ENCODE measurements around the gene FLT3. TPM values are rescaled to one million over a fixed set of nuclear protein-coding genes. Genes with fewer than 3 reads are reported as not detected.

Gene FLT3
- polyA plus RNA-seq, 2 of the 4 experiments (the other 2 are of a cell fraction), result not detected

GRCh38 chr13:28014301-28014700 lies 86.1 kb downstream of the FLT3 start:
- no peak overlapping the region for H3K4me2 ChIP-seq
- no peak overlapping the region for H3K27ac ChIP-seq
- H3K4me3 ChIP-seq, result no peak overlapping the region
- CTCF ChIA-PET, result no interaction called here
- TF ChIP-seq NFE2L2 (conservative IDR thresholded peaks at IDR 0.05; ENCODE audit: low read length), result no peak
- TF ChIP-seq HOXB13 (CRISPR knock-in tag; IDR thresholded peaks at IDR 0.05; ENCODE audit: low read depth), result no peak
- TF ChIP-seq EHF (CRISPR knock-in tag; IDR thresholded peaks at IDR 0.05), result no peak
- TF ChIP-seq RAD21 (conservative IDR thresholded peaks at IDR 0.05 in 1 of 2, IDR thresholded peaks at IDR 0.05 in 1 of 2), result no peak
- no peak for TF ChIP-seq MAX (IDR thresholded peaks at IDR 0.05)
- TF ChIP-seq USF2 (IDR thresholded peaks at IDR 0.05), result no peak
- TF ChIP-seq FOXS1 (CRISPR knock-in tag; IDR thresholded peaks at IDR 0.05), result no peak
- no peak for TF ChIP-seq POLR2A (IDR thresholded peaks at IDR 0.05; ENCODE audit: low read length)
- TF ChIP-seq FOSB (CRISPR knock-in tag; IDR thresholded peaks at IDR 0.05), result no peak
- no peak for TF ChIP-seq JUN (IDR thresholded peaks at IDR 0.05)
- no peak for TF ChIP-seq CHD4 (IDR thresholded peaks at IDR 0.05; ENCODE audit: borderline replicate concordance)
- H3K9me3 ChIP-seq, result no peaks in the 10 kb centered on the region
- ATAC-seq (no peak), FAIRE-seq (no peak), DNase-seq (ENCODE audit: low read depth in 1 of 2, low spot score in 1 of 2) (no peak)
- POLR2A ChIA-PET, result interaction anchor here (0.6 kb wide), 1 partner anchor 21 kb away, joined by 3 read pairs; no protein-coding TSS in a partner anchor
- no peaks in the 10 kb centered on the region for H3K4me1 ChIP-seq
- 32% methylated on average over 3 of the region's 3 CpGs for WGBS (ENCODE audit: missing lambda C conversion rate)

- no peak overlapping the region for H3K27ac ChIP-seq
- FAIRE-seq (no peak), ATAC-seq (no peak), DNase-seq (ENCODE audit: low read depth in 1 of 2, low spot score in 1 of 2) (no peak)
- no peak overlapping the region for H3K4me2 ChIP-seq
- H3K9me3 ChIP-seq, result no peaks in the 10 kb centered on the region
- no peak overlapping the region for H3K4me3 ChIP-seq
- no peaks in the 10 kb centered on the region for H3K4me1 ChIP-seq
- no peak for TF ChIP-seq TP53 (CRISPR knock-in tag; IDR thresholded peaks at IDR 0.05)
- no peak for TF ChIP-seq CEBPB (IDR thresholded peaks at IDR 0.05)
- ChIA-PET CTCF (no interaction called here), POLR2A (no interaction called here)
- 32% methylated on average over 1 of the region's 1 CpG for WGBS (ENCODE audit: missing lambda C conversion rate)
These were observed 86.9 kb downstream of the FLT3 start for GRCh38 chr13:28013482-28013881.

- Histone ChIP-seq H3K9me3 (no peaks in the 10 kb centered on the region), H3K4me1 (no peaks in the 10 kb centered on the region), H3K4me2 (no peak overlapping the region), H3K27ac (no peak overlapping the region), H3K4me3 (no peak overlapping the region)
- ChIA-PET CTCF (interaction anchor here (1.5 kb wide), 1 partner anchor 29 kb away, joined by 4 read pairs; no protein-coding TSS in a partner anchor), POLR2A (no interaction called here)
- no peak for ATAC-seq
- TF ChIP-seq NPAS2 (CRISPR knock-in tag; IDR thresholded peaks at IDR 0.05; ENCODE audit: borderline replicate concordance) (no peak), GATA3 (IDR thresholded peaks at IDR 0.05; ENCODE audit: borderline replicate concordance) (no peak), CEBPB (IDR thresholded peaks at IDR 0.05) (no peak), TFCP2L1 (CRISPR knock-in tag; IDR thresholded peaks at IDR 0.05) (no peak), RCOR1 (IDR thresholded peaks at IDR 0.05; ENCODE audit: low read depth, low read length) (no peak), JUNB (IDR thresholded peaks at IDR 0.05) (no peak), KDM1A (IDR thresholded peaks at IDR 0.05; ENCODE audit: low read depth) (no peak), CBX2 (IDR thresholded peaks at IDR 0.05; ENCODE audit: borderline replicate concordance, low read depth) (no peak), RFX5 (IDR thresholded peaks at IDR 0.05) (no peak), ZC3H11A (IDR thresholded peaks at IDR 0.05) (no peak), EHF (CRISPR knock-in tag; IDR thresholded peaks at IDR 0.05) (no peak), MYC (IDR thresholded peaks at IDR 0.05; ENCODE audit: borderline replicate concordance, low read length) (no peak), KDM5A (IDR thresholded peaks at IDR 0.05) (no peak)
- FAIRE-seq, result no peak
- no peak for DNase-seq (ENCODE audit: low read depth in 1 of 2, low spot score in 1 of 2)
These were observed 87.5 kb downstream of the FLT3 start for GRCh38 chr13:28012896-28013295.

Data from A549 (cell line).